ENCODE measurements around the gene SPRY2.
"Not testable (repeated sequence)": the region's sequence is repeated elsewhere in the genome, so short reads cannot be mapped to it uniquely, and the experiment has no call there.

The SPRY2 gene

GRCh38 chr13:80341101-80341755 lies at the start of gene SPRY2:
SPRY2 (minus strand) TSS chr13:80341126; CDS start chr13:80337705, 3,421 bp downstream.
- DNase-seq = peak; percentile 80

GRCh38 chr13:80390338-80390737 lies 49.4 kb upstream of the SPRY2 start:
- DNase-seq = no peak

GRCh38 chr13:80389073-80390038 lies 48.4 kb upstream of the SPRY2 start:
- no peak for DNase-seq

- DNase-seq = no peak
Measured at GRCh38 chr13:80388506-80388905, 47.6 kb upstream of the SPRY2 start.

- DNase-seq = no peak
Measured at GRCh38 chr13:80386592-80386991, 45.7 kb upstream of the SPRY2 start.

GRCh38 chr13:80386002-80386401 lies 45.1 kb upstream of the SPRY2 start:
- no peak for DNase-seq

GRCh38 chr13:80382576-80382975 lies 41.6 kb upstream of the SPRY2 start:
- no peak for DNase-seq

- no peak for DNase-seq
Measured at GRCh38 chr13:80379245-80379644, 38.3 kb upstream of the SPRY2 start.

GRCh38 chr13:80376554-80376953 lies 35.6 kb upstream of the SPRY2 start:
- no peak for DNase-seq

- DNase-seq = no peak
Measured at GRCh38 chr13:80374901-80375300, 34.0 kb upstream of the SPRY2 start.

GRCh38 chr13:80374444-80374843 lies 33.5 kb upstream of the SPRY2 start:
- DNase-seq = no peak

- DNase-seq = no peak
Measured at GRCh38 chr13:80371840-80372509, 31.0 kb upstream of the SPRY2 start.

GRCh38 chr13:80367473-80367872 lies 26.5 kb upstream of the SPRY2 start:
- DNase-seq = no peak

GRCh38 chr13:80363890-80364503 lies 23.1 kb upstream of the SPRY2 start:
- DNase-seq = no peak

- DNase-seq = no peak
Measured at GRCh38 chr13:80362481-80362880, 21.6 kb upstream of the SPRY2 start.

GRCh38 chr13:80361883-80362327 lies 21.0 kb upstream of the SPRY2 start:
- DNase-seq = no peak

- no peak for DNase-seq
Measured at GRCh38 chr13:80361298-80361697, 20.4 kb upstream of the SPRY2 start.

- DNase-seq = no peak
Measured at GRCh38 chr13:80360453-80360800, 19.5 kb upstream of the SPRY2 start.

GRCh38 chr13:80359778-80360452 lies 19.0 kb upstream of the SPRY2 start:
- DNase-seq = no peak

GRCh38 chr13:80359414-80359777 lies 18.5 kb upstream of the SPRY2 start:
- DNase-seq = no peak

GRCh38 chr13:80355496-80356094 lies 14.7 kb upstream of the SPRY2 start:
- not testable (repeated sequence) for DNase-seq

- no peak for DNase-seq
Measured at GRCh38 chr13:80348750-80349149, 7.8 kb upstream of the SPRY2 start.
